Nephron (organoid): ENCODE results near the gene MED13L.

ENCODE experiments used
- H3K27ac Mint-ChIP-seq, 3 experiments: 2 replicates each; pipeline ENCODE4 v1.8.0; 2020; ENCODE audit warnings: mixed read lengths in 3 of 3, mild to moderate bottlenecking in 2 of 3, moderate library complexity in 1 of 3
- H3K27me3 Mint-ChIP-seq: 2 replicates; pipeline ENCODE4 v1.8.0; 2021; ENCODE audit warnings: low read depth, mild to moderate bottlenecking, moderate library complexity, mixed read lengths
- H3K36me3 Mint-ChIP-seq: 2 replicates; pipeline ENCODE4 v1.8.0; 2020; ENCODE audit warnings: low read depth, mixed read lengths
- H3K4me1 Mint-ChIP-seq: 2 replicates; pipeline ENCODE4 v1.8.0; 2020; ENCODE audit warnings: mixed read lengths
- H3K4me3 Mint-ChIP-seq, 3 experiments: 2 replicates each; pipeline ENCODE4 v1.8.0; 2020; ENCODE audit warnings: mild to moderate bottlenecking in 3 of 3, mixed read lengths in 3 of 3, moderate library complexity in 2 of 3
- H3K9me3 Mint-ChIP-seq: 2 replicates; pipeline ENCODE4 v1.8.0; 2020; ENCODE audit warnings: mixed read lengths
- TF ChIP-seq, protein P1 (sequence below), 3 experiments: fragments of 200-600 bp; sonication (generic); IDR thresholded peaks; one replicate each; pipeline ENCODE4 v1.5.0; 2021; ENCODE audit warnings: antibody characterized with exemption in 3 of 3; ENCODE audit not compliant: unreplicated experiment in 3 of 3

MED13L gene

DNA sequence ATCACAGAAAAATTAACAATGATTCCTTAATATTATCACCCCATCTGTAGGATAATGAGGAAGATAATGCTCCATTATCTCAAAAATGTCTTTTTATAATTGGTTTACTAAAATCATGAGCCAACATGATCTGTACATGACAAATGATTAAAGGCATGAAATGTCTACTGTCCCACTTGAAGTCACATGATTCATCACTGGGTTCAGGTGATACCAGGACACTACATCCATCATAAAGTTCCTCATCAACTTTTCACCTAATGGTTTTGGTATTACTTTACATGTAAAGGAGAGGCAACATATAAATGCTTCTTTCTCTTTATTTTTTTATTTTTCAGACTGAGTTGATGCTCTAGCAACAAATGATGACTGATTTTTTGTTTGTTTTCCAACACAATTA lies 313.3 kb downstream of the MED13L start:
- peaks cover 73% of the 10 kb centered on the region for H3K36me3 Mint-ChIP-seq
- H3K9me3 Mint-ChIP-seq = no peaks in the 10 kb centered on the region
- H3K27ac Mint-ChIP-seq = no peak overlapping the region
- no peak overlapping the region for H3K4me3 Mint-ChIP-seq
- H3K27me3 Mint-ChIP-seq = no peaks in the 10 kb centered on the region
- no peaks in the 10 kb centered on the region for H3K4me1 Mint-ChIP-seq
- TF ChIP-seq, protein P1, sequence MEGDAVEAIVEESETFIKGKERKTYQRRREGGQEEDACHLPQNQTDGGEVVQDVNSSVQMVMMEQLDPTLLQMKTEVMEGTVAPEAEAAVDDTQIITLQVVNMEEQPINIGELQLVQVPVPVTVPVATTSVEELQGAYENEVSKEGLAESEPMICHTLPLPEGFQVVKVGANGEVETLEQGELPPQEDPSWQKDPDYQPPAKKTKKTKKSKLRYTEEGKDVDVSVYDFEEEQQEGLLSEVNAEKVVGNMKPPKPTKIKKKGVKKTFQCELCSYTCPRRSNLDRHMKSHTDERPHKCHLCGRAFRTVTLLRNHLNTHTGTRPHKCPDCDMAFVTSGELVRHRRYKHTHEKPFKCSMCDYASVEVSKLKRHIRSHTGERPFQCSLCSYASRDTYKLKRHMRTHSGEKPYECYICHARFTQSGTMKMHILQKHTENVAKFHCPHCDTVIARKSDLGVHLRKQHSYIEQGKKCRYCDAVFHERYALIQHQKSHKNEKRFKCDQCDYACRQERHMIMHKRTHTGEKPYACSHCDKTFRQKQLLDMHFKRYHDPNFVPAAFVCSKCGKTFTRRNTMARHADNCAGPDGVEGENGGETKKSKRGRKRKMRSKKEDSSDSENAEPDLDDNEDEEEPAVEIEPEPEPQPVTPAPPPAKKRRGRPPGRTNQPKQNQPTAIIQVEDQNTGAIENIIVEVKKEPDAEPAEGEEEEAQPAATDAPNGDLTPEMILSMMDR (IDR thresholded peaks at IDR 0.05; ENCODE audit: unreplicated experiment in 3 of 3) = no peak

DNA sequence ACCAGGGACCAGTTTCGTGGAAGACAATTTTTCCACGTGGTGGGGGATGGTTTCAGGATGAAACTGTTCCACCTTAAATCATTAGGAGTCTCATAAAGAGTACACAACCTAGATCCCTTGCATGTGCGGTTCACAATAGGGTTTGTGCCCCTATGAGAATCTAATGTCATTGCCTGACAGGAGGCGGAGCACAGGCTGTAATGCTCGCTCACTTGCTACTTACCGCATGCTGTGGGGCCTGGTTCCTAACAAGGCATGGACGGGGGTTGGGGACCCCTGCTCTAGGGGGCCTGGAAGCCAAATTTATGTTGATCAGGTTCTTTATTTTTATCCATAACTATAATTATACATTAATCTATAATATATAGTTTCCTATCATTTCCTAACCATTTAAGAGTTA lies 315.3 kb downstream of the MED13L start:
- Mint-ChIP-seq H3K27me3 (no peaks in the 10 kb centered on the region), H3K4me3 (no peak overlapping the region), H3K9me3 (no peaks in the 10 kb centered on the region), H3K27ac (no peak overlapping the region), H3K36me3 (peaks cover 69% of the 10 kb centered on the region), H3K4me1 (no peaks in the 10 kb centered on the region)
- TF ChIP-seq, protein P1 (IDR thresholded peaks at IDR 0.05; ENCODE audit: unreplicated experiment in 3 of 3) = no peak

DNA sequence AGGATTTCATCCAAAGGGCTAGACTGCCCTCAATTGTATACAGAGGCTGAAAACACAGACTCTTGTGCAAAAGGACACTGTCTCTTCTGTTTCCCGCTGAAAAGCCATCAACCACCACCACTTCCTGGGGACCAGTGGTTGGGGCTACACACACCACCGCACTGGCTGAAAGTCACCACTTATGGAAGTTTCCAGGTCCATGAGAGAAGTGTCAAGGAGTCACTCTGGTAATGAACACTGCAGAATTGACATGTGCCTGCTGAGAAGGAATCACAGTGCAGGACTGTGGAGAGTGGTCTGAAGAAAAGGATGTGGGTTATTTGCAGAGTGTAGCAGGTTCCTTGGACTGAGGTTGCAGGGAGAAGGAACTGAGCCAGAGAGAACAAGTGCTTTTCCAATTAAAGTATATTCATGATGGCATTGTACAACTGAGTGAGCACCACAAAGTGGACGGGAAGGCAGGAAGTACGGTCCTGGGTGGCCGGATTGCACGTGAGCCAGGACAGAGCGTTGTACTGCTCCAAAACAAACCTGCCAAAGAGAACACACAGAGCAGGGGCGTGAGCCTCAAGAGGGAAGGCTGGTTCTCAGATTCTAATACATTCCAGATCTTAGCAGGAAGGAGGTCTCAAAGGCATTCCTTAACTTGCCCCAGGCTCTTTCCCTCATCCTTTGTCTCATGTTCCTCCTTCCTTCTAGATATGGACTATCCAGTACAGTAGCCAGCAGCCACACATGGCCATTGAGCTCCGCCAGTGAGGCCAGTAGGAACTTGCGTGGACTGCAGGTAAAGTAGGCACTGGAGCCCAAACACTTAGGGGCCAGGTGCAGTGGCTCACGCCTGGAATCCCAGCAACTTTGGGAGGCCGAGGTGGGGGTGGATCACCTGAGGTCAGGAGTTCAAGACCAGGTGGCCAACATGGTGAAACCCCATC lies 316.4 kb downstream of the MED13L start:
- Mint-ChIP-seq H3K4me3 (no peak overlapping the region), H3K27ac (no peak overlapping the region), H3K27me3 (no peaks in the 10 kb centered on the region), H3K36me3 (peaks cover 64% of the 10 kb centered on the region), H3K9me3 (no peaks in the 10 kb centered on the region), H3K4me1 (no peaks in the 10 kb centered on the region)
- TF ChIP-seq, protein P1 (IDR thresholded peaks at IDR 0.05; ENCODE audit: unreplicated experiment in 3 of 3) = no peak

DNA sequence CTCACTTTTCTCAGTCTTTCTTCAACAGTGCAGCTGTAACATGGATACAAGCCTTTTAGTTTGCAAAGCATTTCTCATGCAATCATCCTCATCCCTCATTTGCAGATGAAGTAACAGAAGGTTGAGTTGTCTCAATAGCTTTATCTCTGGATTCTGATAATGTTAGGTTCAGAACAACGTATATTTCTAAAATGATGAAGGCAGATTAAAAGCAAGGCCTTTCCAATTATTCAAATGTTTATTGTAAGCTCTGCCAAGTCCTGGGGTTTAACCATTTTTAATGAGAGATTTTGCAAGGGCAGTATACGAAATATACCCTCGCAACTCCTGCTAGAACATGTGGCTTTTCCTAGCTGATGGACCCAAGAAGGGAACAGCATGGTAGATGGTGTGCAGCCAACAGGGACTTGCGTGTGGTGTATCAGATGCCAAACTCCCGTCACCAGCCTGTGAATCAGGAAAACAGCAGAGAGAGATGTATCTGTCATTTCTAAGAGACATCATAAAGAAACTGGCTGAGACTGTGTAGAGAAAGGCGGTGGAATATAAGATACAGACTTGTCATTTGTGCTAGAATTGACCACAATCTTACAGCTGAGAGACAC lies 319.7 kb downstream of the MED13L start:
- H3K9me3 Mint-ChIP-seq = no peaks in the 10 kb centered on the region

DNA sequence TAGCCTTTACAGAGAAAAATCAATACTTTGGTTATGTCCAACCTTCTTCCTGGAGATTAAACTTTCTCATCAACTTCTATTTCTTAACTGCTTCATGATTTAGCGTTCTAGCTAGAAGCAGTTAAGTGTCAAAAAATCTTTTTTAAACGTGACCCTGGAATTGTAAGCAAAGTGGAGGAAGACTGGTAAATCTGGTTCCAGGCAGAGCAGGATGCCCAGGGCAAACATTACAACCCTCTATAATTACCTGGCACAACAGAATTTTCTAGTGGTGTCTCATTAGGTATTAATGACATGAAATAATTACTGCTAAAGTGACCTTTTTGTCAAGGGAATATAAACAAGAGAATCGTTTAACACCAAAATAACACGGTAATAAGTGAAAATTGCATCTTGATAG lies 320.8 kb downstream of the MED13L start:
- no peak overlapping the region for H3K4me3 Mint-ChIP-seq
- peaks cover 9% of the 10 kb centered on the region for H3K4me1 Mint-ChIP-seq
- H3K36me3 Mint-ChIP-seq = peaks cover 33% of the 10 kb centered on the region
- no peaks in the 10 kb centered on the region for H3K9me3 Mint-ChIP-seq
- no peaks in the 10 kb centered on the region for H3K27me3 Mint-ChIP-seq
- H3K27ac Mint-ChIP-seq = no peak overlapping the region
- TF ChIP-seq, protein P1 (IDR thresholded peaks at IDR 0.05; ENCODE audit: unreplicated experiment in 3 of 3) = no peak

More for the DNA sequence above, 319.7 kb downstream of the MED13L start:
- Mint-ChIP-seq H3K27me3 (no peaks in the 10 kb centered on the region), H3K36me3 (peaks cover 35% of the 10 kb centered on the region), H3K27ac (no peak overlapping the region), H3K4me1 (peaks cover 9% of the 10 kb centered on the region), H3K4me3 (no peak overlapping the region)
- TF ChIP-seq, protein P1 (IDR thresholded peaks at IDR 0.05; ENCODE audit: unreplicated experiment in 3 of 3) = no peak
